Astrocyte of the hippocampus (primary cell): Measurements from ENCODE around the gene FNBP1.

Experiments used
- DNase-seq: peaks from one replicate; pipeline ENCODE4 v3.0.0; 2011; ENCODE audit warnings: low read depth, low spot score

FNBP1 gene

GRCh38 chr9:130045725-130046450 lies 2.9 kb upstream of the FNBP1 start:
- DNase-seq = no peak

GRCh38 chr9:130043654-130044623 lies 950 bp upstream of the FNBP1 start:
- DNase-seq = no peak

DNA sequence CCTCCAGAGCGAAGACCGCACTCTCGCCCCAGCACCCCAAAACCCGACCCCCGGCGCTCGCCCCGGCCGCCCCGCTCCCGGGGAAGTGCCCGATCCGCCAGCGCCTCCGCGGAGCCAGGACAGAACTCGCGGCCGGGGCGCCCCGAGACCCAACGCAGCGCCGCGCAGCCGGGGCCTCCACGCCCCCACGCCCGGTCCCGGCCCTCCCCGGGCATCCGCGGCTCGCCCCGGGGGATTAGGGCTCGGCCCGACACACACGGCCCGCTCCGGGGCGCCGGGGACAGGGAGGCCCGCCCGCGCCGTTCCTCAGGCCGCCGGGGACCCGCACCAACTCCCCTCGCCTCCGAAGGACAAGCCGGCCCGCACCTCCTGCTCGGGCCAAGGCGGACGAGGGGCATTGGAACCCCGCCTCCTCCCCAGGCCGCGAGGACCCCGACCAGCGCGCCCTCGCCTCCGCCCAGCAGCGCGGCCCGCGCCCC lies 544 bp downstream of the FNBP1 start:
- peak; percentile 69 for DNase-seq

GRCh38 chr9:130041648-130042405 lies 1.2 kb downstream of the FNBP1 start:
- DNase-seq = peak; percentile 63

DNA sequence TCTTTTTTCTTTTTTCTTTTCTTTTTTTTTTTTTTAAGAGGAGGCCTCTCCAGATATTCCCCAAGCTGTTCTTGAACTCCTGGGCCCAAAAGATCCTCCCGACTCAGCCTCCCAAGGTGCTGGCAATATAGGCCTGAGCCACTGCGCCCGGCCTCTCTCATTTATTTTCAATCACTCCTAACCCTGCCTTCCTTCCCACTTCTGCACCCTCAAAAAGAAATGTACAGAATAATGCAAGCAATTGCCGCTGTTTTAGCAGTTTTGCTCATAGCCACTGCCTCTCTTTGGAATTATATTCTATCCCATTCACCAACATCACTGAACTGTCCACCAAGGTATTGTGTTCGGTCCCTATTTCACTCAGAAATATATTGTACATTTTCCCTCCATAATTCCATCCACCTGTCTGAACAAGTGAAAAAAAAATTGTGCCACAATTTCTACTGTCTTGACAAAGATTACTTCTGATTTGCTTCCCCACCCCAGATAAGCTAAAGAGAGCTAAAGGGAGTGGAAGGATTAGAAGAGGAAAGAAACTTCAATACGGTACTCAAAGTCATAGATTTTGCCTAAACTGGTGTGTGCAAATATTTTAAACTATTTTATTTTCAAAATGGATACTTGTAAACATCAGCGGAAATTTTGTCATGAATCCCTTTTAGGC lies 1.9 kb downstream of the FNBP1 start:
- no peak for DNase-seq

GRCh38 chr9:130039528-130040147 lies 3.4 kb downstream of the FNBP1 start:
- no peak for DNase-seq

- peak; percentile 19 for DNase-seq
Observed at GRCh38 chr9:130036099-130036498, 6.9 kb downstream of the FNBP1 start.

DNA sequence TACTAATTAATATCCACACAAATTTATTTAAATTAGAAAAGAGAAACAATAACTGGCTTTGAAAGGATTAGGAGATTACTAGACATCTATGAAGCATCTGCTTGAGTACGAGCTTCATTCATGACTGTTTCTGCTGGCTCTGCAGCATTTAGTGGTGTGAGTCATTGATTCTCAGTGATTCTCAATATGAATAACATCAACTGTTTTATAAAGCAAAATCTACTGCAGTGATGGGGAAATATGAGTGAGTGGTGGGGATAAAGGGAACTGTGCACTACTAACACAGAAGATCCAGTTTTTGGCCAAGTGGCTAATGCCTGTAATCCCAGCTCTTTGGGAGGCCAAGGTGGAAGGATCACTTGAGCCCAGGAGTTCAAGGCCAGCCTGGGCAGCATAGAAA lies 8.4 kb downstream of the FNBP1 start:
- peak; percentile 39 for DNase-seq

- DNase-seq = no peak
Observed at GRCh38 chr9:130030651-130031127, 12.3 kb downstream of the FNBP1 start.

- DNase-seq = no peak
Observed at GRCh38 chr9:130029223-130029973, 13.6 kb downstream of the FNBP1 start.

DNA sequence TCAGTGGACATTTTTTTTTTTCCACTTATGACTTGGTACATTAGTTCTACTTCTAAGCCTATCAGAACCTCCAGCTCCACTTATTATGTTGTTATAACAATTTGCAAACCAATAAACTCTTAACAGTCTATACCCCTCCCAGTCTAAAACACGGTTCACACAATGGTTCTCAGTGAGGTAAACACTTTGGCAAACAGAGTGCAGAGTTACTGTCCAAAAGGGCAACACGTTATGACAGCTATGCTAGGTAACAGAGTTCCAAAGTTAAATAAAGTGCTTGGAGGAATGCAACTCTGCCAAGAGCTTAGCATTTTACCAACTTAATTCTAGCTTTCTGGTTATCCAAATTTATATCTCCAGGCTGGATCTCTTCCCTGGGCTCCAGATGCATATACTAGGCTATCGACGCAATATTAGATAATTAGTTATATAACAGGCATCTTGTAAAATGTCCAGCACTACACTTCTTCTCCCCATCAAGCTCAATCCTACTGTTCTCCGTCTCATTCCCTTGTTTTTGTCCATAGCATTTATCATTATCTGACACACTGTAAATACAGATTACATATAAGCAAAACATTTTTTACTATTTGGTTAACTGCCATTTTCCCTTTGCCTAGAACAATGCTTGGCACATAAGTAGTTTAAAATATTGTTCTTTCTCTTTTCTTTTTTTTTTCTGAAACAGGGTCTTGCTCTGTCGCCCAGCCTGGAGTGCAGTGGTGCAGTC lies 14.3 kb downstream of the FNBP1 start:
- no peak for DNase-seq

GRCh38 chr9:130027533-130028365 lies 15.2 kb downstream of the FNBP1 start:
- no peak for DNase-seq

DNA sequence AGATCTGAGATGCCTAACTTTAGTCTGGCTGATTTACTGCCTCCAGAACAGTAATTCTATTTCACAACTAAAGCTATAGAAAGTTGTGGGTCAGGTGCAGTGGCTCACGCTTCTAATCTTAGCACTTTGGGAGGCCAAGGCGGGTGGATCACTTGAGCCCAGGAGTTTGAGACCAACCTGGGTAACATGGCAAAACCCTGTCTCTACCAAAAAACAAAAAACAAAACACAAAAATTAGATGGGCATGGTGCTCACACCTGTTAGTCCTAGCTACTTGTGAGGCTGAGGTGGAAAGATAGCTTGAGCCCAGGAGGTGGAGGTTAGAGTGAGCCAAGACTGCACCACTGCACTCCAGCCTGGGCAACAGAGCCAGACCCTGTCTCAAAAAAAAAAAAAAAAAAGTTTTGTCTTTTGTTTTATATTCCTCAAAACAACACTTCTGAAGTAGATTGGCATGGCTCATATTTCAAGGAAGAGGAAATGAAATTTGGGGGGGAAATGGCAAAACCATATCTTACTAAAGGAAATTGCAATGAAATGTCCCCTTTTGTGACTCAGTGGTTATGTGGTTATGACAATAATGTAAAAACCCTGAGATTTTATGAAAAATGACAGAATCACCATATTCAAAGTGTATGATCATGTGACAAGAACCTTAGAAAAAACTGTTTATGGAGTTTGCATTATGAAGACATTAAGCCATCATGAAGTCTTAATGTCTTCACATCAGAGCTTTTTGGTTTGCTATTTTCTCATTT lies 16.2 kb downstream of the FNBP1 start:
- DNase-seq = no peak

DNA sequence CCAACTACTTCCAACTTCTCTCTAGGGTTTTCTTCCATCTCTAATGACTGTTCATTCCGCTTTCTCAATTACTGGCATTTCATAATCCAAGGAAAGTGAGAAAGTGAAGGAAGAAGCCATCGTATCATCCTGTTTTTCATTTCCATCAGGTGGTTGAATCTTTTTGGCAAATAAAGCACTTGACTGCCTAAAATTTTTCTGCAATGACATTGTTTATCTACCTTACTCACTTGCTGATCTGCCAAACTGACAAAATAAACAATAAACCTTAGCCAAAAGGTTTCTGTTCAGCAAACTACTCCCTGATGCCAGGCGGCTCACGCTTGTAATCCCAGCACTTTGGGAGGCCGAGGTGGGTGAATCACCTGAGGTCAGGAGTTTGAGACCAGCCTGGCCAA lies 18.4 kb downstream of the FNBP1 start:
- DNase-seq = peak; percentile 43

DNA sequence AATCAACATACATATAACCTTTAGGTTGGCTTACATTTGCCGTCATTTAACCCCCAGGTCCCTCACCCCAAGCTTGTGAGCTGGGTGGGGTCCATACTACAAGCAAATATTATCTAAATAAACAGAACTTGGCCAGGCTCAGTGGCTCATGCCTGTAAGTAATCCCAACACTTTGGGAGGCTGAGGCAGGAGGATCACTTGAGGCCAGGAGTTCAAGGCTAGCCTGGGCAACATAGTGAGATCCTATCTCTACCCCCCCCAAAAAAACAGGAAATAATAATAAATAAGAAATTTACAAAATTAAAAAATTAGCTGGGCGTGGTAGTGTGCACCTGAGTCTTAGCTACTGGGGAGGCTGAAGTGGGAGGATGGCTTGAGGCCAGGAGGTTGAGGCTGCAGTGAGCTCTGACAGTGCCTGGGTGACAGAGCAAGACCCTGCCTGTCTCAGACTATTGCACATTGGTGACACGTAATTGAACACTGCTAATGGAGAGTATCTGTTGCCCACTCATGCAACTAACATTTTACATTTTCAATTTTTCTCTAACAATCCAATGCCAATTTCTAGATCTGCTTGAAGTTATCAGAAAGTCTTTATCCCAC lies 18.9 kb downstream of the FNBP1 start:
- DNase-seq = no peak

- DNase-seq = no peak
Observed at GRCh38 chr9:130023144-130023787, 19.7 kb downstream of the FNBP1 start.
